LNCaP clone FGC (cell line): ENCODE results near the gene PRM1.

Source experiments
- DNase-seq: peaks from one replicate; pipeline ENCODE4 v3.0.0-alpha.2; 2011; ENCODE audit warnings: low read depth
- H3K4me3 ChIP-seq: 2 replicates; pipeline ENCODE4 v1.5.1; 2011; ENCODE audit warnings: mild to moderate bottlenecking, low read depth, low read length, control low read depth
- TF ChIP-seq, protein P1 (sequence below): IDR thresholded peaks from 2 replicates; pipeline ENCODE4 v1.5.1; 2012; ENCODE audit warnings: mild to moderate bottlenecking; ENCODE audit not compliant: control insufficient read depth, insufficient read depth; ENCODE audit errors: extremely low read depth

The PRM1 gene

DNA sequence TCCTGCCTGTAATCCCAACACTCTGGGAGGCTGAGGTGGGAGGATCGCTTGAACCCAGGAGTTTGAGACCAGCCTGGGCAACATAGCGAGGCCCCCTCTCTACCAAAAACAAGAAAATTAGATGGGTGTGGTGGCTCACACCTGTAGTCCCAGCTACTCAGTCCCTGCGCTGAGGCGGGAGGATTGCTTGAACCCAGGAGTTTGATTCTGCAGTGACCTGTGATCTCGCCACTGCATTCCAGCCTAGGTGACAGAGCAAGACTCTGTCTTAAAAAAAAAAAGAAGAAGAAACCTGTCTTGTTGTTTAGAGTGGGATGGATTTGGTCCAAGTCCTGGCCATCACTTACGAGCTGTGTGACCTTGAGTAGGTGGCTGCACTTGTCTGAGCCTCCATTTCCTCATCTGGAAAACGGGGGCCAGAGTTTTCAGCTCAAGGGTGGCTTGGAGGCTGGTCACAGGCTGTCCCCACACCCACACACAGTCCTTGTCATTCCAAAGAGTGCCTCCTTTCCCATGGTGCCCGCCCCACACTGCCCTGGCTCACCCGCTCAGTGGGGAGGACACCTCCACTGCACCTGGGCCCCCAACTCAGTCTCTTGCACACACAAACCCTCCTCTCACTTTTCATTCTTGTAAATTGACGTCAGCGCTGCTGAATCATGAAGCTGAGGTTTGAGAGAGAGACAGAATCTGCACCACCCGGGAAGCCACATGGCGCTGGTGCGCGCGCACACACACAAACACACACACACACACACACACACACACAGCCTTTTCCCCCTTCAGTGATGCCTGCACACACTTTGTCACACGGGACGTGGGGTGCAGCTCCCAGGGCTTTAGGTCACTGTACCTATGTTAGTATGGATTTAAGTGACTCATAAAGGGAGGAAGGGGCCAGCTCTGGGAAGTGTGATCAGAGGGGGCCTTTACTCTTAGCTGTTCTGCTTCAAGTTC, 29.3 kb downstream of the PRM1 start:
- H3K4me3 ChIP-seq: no peak overlapping the region
- TF ChIP-seq, protein P1, sequence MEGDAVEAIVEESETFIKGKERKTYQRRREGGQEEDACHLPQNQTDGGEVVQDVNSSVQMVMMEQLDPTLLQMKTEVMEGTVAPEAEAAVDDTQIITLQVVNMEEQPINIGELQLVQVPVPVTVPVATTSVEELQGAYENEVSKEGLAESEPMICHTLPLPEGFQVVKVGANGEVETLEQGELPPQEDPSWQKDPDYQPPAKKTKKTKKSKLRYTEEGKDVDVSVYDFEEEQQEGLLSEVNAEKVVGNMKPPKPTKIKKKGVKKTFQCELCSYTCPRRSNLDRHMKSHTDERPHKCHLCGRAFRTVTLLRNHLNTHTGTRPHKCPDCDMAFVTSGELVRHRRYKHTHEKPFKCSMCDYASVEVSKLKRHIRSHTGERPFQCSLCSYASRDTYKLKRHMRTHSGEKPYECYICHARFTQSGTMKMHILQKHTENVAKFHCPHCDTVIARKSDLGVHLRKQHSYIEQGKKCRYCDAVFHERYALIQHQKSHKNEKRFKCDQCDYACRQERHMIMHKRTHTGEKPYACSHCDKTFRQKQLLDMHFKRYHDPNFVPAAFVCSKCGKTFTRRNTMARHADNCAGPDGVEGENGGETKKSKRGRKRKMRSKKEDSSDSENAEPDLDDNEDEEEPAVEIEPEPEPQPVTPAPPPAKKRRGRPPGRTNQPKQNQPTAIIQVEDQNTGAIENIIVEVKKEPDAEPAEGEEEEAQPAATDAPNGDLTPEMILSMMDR: no peak
- no peak for DNase-seq

DNA sequence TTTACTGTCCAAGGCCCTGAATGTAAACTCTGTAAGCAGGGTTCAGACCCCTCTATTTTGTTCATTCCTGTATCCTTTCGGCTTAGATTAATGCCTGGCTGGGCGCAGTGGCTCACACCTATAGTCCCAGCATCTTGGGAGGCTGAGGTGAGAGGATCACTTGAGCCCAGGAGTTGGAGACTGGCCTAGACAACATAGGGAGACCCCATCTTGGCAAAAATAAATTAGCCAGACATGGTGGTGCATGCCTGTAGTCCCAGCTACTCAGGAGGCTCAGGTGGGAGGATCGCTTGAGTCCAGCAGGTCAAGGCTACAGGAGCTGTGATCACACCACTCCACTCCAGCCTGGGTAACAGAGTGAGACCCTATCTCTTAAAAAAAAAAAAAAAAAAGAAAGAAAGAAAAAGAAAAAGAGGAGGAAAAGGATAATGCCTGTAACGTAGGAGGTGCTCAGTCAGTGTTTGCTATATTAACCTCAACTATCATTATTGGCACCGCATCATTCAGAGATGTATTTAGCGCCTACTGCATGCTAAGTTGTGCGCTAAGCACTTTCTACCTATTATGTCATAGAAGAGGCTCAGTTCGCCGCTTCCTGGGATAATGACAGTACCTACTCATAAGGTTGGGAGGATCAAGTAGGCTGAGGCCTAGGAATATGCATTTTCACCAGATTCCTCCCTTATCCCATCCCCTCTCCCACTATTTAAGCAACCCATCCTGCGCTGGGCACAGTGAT, 30.2 kb downstream of the PRM1 start:
- no peak for DNase-seq
- TF ChIP-seq, protein P1: no peak
- no peak overlapping the region for H3K4me3 ChIP-seq

- no peak for DNase-seq
- TF ChIP-seq, protein P1: no peak
- H3K4me3 ChIP-seq: no peak overlapping the region
Observed at GRCh38 chr16:11250091-11250785, 30.9 kb downstream of the PRM1 start.

DNA sequence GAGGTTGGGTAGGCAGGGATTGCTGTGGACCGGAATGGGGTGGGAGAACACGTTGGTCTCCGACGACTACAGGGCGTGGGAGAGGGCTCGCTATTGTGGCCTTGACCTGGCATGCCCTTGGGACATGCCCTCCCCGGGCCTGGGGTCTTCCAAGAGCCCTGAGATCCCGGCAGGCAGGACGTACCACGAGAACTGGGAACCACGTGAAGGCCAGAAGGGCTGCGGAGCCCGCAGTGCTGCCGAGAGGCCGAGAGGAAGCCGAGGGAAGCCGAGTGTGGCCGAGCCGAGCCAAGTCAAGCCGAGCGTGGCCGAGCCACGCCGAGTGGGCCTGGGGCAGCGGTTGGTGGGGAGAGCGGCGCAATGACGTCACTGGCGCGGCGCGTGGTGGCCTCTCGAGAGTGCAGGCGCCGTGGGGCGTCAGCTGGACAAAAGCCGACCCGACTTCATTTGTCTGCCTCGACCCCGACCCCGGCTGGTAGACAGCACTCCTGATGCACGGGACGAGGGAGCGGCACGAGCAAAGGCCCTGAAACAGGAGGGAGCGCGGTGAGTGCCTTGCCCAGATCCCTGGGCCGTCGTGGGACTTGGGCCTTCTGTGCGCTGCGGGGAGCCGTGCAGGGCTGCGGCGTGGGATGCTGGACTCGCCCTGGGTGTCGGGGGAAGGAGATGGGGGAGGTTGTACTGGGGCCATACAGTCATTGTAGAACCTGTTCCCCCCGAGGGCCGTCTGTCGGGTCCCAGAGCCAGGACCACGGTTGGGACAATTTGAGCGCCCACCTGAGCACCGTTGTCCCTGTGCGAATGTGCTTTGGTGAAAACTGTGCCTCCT, 31.7 kb downstream of the PRM1 start:
- TF ChIP-seq, protein P1: no peak
- no peak overlapping the region for H3K4me3 ChIP-seq
- DNase-seq: no peak

DNA sequence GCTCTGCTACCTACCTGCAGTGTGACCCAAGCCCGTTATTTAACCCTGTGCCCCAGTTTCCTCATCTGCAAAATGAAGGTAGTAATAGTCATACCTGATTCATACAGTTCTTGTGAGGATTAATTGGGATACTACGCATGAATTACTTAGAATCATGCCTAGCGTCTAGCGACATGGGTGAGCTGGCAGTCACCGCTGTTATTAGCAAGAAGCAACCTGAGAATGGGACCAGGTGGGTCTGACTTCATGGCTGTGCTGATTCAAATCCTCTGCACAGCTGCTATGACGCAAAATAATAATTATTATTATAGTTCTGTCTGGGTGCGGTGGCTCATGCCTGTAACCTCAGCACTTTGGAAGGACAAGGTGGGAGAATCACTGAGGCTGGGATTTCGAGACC, 33.0 kb downstream of the PRM1 start:
- no peak overlapping the region for H3K4me3 ChIP-seq
- TF ChIP-seq, protein P1: no peak
- no peak for DNase-seq

DNA sequence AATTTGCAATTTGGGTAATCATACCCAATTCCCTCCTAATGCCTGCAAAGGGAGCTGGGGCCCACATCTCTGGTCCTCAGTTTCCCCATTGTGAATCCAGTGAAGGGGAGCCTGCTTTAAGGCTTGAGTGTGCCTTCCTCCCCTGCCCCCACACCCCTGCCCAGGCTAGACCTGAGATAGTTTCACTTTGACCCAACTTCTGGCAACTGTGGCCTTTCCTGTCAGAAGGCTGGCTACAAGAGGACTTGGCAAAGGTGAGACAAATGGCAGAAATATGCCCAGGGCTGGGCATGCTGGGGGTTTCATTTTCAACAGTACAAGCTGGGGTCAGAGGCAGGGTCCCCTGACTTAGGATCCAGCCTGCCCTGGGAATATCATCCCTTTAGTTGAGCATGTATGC, 35.1 kb downstream of the PRM1 start:
- DNase-seq: no peak
- TF ChIP-seq, protein P1: no peak
- H3K4me3 ChIP-seq: no peak overlapping the region
